Motor neuron (in vitro differentiated cells): Measurements from ENCODE around the gene PTPRT. TPM values are rescaled to one million over a fixed set of nuclear protein-coding genes. Genes with fewer than 3 reads are reported as not detected.
A peak's percentile ranks its signal among the peaks of the same experiment; 100 is the strongest.

Experiments used
- ATAC-seq, 8 experiments: fragments of 200-7000 bp; cut with Tn5 transposase; replicated peaks in 6 of 8; 2 replicates each; pipeline ENCODE4 v1.8.0; 2021; ENCODE audit warnings: mild to moderate bottlenecking in 8 of 8, moderate library complexity in 8 of 8
- H3K27ac ChIP-seq, 2 donors: fragments of 250-450 bp; sonication (Bioruptor Pico); 2 replicates each; pipeline ENCODE4 v1.9.0; 2021; ENCODE audit warnings: antibody characterized with exemption in 2 of 2, mild to moderate bottlenecking in 2 of 2, moderate library complexity in 1 of 2
- H3K4me1 ChIP-seq, 2 donors: fragments of 250-450 bp; sonication (Bioruptor Pico); replicated peaks in 1 of 2; 2 replicates each; pipeline ENCODE4 v1.6.1; 2021; ENCODE audit warnings: antibody characterized with exemption in 2 of 2, mild to moderate bottlenecking in 2 of 2, moderate library complexity in 1 of 2
- H3K4me3 ChIP-seq, 5 donors: fragments of 250-450 bp; sonication (Bioruptor Pico); 2 replicates each; pipeline ENCODE4 v1.9.0; 2021; ENCODE audit warnings: antibody characterized with exemption in 5 of 5, mild to moderate bottlenecking in 5 of 5, moderate library complexity in 4 of 5
- WGBS, 10 experiments: fragments of 450-650 bp; shearing (Covaris generic); methylation state at CpG; one replicate each; pipeline ENCODE4 v1.0.0; 2022; 5-methylcytosine and 5-hydroxymethylcytosine counted together
- in situ Hi-C, 9 experiments: fragments of 400-800 bp; cut with MboI; loops; one replicate each; pipeline ENCODE4 v1.15.0; 2021; ENCODE audit warnings: low sequenced_read_pairs in 9 of 9, low pct_unique_long_range_greater_than_20kb in 2 of 9; ENCODE audit not compliant: unreplicated experiment in 9 of 9
- total RNA-seq, 8 experiments: library from RNA; unstranded; fragments of 300-600 nt; gene quantifications; 2 replicates each; pipeline versions ENCODE4 v1.2.3 to v1.2.4, GENCODE V29; 2022

Gene PTPRT
- total RNA-seq, 8 experiments from 2014 or later = 0.05 to 1.0 (median 0.32) TPM; not detected in 1

DNA sequence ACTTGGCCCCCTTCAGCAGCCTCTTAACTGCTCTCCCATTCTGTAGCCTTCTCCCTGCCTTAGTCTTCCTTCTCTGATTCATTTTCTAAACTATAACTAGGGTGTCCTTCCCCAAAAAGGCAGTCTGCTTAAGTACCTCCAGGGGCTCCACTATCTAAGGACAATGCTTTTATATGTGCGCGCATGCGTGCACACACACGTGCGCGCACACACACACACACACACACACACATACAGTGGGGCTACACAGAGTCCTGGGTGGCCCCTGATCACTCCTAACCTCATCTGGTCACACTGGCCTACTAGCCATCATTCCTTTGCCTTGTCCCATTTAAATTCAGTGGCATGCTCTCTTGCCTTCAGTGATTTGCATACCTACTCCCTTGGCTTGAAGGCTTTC, 917.2 kb downstream of the PTPRT start:
- in situ Hi-C loops = no loop called here
- Histone ChIP-seq H3K4me3 (no peak overlapping the region), H3K27ac (no peak overlapping the region), H3K4me1 (no peaks in the 10 kb centered on the region)
- no peak for ATAC-seq
- WGBS, 10 experiments = 34 to 90% (median 87%) methylated on average over 3 to 6 of the region's 6 CpGs; no CpG with 5 or more reads in 5 of the 10 experiments

DNA sequence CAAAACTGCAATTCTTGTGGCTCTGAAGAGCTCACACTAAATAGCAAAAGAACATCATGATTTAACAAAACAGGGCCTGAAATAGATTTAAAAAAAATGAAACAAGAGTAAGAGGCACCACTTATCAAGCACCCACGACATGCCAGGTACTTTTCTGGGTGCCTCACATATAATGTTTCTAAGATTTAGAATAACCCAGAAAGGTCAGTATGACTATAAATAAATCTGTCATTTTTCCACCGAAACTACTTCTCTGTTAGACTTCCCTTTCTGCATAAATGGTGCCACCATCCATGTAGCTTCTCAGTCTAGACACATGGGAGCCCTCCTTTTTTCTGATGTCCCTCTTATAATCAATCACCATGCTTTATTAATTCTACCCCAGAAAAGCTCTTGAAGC, 919.2 kb downstream of the PTPRT start:
- in situ Hi-C loops = no loop called here
- H3K4me1 ChIP-seq = no peaks in the 10 kb centered on the region
- ATAC-seq = no peak
- no peak overlapping the region for H3K4me3 ChIP-seq
- no peak overlapping the region for H3K27ac ChIP-seq
- WGBS, 10 experiments = 0 to 71% (median 35%) methylated on average over 1 to 2 of the region's 2 CpGs; no CpG with 5 or more reads in 1 of the 10 experiments

DNA sequence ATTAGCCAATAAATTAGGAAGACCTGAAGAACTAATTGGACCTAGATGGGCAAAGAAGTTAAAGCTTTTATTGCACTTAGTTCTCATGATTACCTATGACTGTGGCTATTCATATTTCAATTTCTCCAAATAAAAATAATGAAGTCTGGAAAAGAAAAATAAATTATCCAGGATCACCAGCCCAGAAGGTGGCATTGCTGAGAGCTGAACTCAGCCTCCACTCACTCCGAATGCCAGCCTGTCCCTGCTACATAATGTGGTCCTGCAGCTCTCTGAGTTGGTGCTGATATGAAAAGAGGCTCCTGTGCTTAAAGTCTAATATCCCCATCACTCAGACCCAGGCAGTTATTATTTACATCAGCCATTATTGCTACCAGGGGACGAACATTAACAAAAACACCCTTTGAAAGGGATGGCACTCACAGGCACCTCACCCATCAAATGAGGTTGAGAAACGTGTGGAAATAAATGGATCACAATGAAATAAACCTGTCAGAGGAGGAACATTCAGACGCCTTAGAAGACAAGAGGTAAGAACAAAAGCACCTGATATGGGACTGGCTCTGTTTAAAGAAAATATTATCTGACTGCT, 921.8 kb downstream of the PTPRT start:
- no peaks in the 10 kb centered on the region for H3K4me1 ChIP-seq
- H3K4me3 ChIP-seq = no peak overlapping the region
- 7 to 83% (median 28%) methylated on average over 1 to 4 of the region's 4 CpGs; no CpG with 5 or more reads in 2 of the 10 experiments for WGBS, 10 experiments
- H3K27ac ChIP-seq = no peak overlapping the region
- in situ Hi-C loops = no loop called here
- no peak for ATAC-seq

GRCh38 chr20:42261766-42262270, 927.9 kb downstream of the PTPRT start:
- Histone ChIP-seq H3K4me1 (peaks cover 7 to 14% of the 10 kb centered on the region in 2 donors), H3K4me3 (no peak overlapping the region), H3K27ac (no peak overlapping the region)
- no peak for ATAC-seq
- in situ Hi-C loops = no loop called here
- 23 to 67% (median 37%) methylated on average over 3 to 6 of the region's 6 CpGs; no CpG with 5 or more reads in 3 of the 10 experiments for WGBS, 10 experiments

DNA sequence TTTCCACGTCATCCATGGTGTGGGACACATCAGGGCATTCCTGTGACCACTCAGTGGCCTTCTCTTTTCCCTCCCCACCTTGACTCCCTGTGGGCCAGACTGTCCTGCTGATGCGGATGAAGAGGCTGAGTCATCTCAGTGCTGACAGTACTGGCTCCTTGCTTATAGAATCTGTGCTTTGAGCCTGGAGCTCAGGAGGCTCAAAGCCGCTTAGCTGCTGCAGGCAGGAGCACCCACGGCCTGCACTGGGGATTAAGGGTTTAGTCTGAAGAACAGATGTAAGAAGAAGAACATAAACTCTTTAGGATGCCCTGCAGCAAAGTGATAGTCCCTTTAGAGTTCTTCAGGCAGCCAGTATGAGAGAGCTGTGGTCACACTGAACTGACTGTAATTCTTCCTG, 929.5 kb downstream of the PTPRT start:
- WGBS, 10 experiments = 0 to 100% (median 30%) methylated on average over 1 to 2 of the region's 4 CpGs; no CpG with 5 or more reads in 5 of the 10 experiments
- Histone ChIP-seq H3K27ac (no peak overlapping the region), H3K4me1 (peaks cover 7 to 14% of the 10 kb centered on the region in 2 donors), H3K4me3 (no peak overlapping the region)
- peak in 4 of 8 experiments; percentile 52 to 72 (median 68) for ATAC-seq
- in situ Hi-C loops = no loop called here

GRCh38 chr20:42259389-42259788, 930.3 kb downstream of the PTPRT start:
- Histone ChIP-seq H3K27ac (no peak overlapping the region), H3K4me3 (no peak overlapping the region), H3K4me1 (peaks cover 7 to 14% of the 10 kb centered on the region in 2 donors)
- ATAC-seq = no peak
- in situ Hi-C loops = no loop called here
- WGBS, 10 experiments = 17 to 83% (median 67%) methylated on average over 1 to 4 of the region's 4 CpGs; no CpG with 5 or more reads in 2 of the 10 experiments

DNA sequence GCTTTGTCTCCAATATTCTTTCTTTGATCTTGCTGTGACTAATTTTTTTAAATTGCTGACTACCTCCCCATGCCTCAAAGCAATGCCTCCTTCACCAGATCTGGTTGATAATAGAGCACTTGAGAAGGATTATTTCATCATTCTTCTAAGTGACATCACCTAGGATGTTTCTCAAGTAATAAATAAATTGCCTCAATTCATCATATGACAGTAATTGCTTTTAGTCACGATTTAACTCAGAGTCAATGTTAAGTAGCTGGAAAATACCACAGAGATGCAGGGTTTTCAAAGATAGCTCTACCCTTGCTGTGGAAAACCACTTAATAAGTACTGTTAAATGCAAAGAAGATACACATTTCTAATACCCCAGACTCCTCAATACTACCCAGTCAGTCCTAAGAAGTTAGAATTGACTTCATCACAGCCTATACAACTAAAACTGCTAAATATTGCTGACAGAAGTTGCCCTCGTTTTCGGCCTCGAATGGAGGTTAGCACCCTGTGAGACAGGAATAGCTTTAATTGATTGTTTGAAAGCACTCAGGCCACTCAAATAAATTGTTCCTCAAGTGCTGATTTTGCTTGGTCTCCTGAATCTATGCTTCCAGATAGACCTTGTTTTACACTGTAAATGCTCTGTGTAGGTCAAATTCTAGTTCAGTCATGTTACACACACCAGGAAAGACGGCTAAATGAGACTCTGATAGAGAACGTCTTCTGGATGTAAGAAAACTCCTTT, 931.0 kb downstream of the PTPRT start:
- Histone ChIP-seq H3K4me3 (no peak overlapping the region), H3K27ac (no peak overlapping the region), H3K4me1 (peaks cover 7 to 14% of the 10 kb centered on the region in 2 donors)
- 4 to 80% (median 36%) methylated on average over 1 to 6 of the region's 6 CpGs for WGBS, 10 experiments
- in situ Hi-C loops = no loop called here
- peak in 5 of 8 experiments; percentile 17 to 87 (median 79) for ATAC-seq

DNA sequence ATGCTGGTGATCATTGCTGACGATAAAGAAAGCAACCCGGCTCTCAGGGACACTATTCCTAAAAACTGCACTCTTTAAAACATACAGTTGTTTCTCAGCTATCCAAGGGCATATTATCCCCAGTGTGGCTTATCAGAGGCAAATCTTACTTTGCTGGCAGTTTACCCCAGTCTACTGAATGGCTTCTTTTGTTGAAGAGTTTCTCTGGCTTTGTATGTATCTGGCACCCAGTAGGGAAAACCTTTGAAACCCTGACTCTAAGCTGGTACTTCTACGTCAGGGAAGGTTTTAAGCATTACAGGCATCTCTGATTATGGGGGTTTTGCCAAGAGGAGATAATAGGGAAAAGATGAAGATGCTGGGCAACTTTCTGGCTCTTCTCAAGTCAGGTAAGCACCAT, 933.9 kb downstream of the PTPRT start:
- ATAC-seq = no peak
- H3K27ac ChIP-seq = no peak overlapping the region
- peaks cover 7 to 14% of the 10 kb centered on the region in 2 donors for H3K4me1 ChIP-seq
- no peak overlapping the region for H3K4me3 ChIP-seq
- in situ Hi-C loops = no loop called here
- WGBS, 10 experiments = 0 to 100% (median 61%) methylated on average over 1 to 3 of the region's 3 CpGs; no CpG with 5 or more reads in 2 of the 10 experiments

- no peak for ATAC-seq
- Histone ChIP-seq H3K4me1 (peaks cover 7 to 12% of the 10 kb centered on the region in 2 donors), H3K4me3 (no peak overlapping the region), H3K27ac (no peak overlapping the region)
- in situ Hi-C loops = no loop called here
- WGBS, 10 experiments = 33 to 100% (median 90%) methylated on average over 1 to 2 of the region's 2 CpGs; no CpG with 5 or more reads in 3 of the 10 experiments
Observed at GRCh38 chr20:42254673-42255072, 935.0 kb downstream of the PTPRT start.

DNA sequence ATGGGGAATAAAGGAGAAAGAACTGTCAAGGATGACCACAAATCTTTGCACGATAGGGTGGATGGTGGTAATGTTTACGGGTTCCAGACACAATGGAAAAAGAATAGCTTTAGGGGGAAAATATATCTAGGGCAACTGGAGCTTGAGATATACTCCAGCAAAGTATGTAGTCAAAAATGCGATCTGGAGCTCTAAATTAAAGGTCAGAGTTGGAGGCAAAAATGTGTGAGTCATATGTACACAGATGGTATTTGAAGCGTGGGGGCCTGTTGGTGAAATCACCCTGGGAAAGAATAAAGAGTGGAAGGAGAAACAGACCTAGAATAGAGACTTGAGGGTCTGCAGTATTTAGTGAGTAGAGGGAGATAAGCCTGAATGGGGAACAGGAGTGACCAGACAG, 937.6 kb downstream of the PTPRT start:
- ATAC-seq = no peak
- Histone ChIP-seq H3K4me1 (no peaks in the 10 kb centered on the region), H3K4me3 (no peak overlapping the region), H3K27ac (no peak overlapping the region)
- in situ Hi-C loops = no loop called here
- 0 to 72% (median 40%) methylated on average over 3 to 4 of the region's 4 CpGs for WGBS, 10 experiments

DNA sequence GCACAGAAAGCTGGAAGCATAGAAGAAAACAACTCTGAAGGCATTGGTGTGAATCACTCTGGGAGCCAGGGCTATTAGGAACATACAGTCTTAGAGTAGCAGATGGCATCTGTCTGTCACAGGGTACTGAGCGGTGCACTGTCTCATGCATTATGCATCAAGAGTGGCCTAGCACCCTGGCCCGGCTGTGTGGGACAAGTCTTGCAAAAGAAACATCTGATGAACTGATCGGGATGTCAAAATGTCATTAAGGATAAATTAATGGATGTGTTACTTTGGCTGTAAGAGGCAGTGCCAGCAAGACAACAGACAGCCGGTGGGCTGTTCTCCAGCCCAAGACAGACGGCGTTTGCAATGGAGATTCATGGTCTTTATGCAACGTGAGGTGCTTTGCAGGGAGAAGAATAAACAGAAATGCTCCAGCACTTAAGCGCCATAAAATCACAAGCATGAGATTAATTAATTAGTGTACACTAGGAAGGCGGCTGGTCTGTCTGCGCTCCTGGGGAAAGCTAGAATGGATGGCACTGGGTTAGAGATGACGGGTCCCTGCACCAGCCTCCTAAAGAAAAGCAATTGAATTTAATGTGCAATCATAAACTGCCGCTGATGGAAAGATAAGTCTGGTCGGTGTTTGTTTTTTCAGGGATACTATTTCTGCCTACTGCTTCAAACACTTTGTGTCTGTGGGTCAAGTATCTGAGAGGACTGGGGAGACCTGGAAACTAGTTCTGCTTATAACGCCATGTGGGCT, 970.9 kb downstream of the PTPRT start:
- in situ Hi-C loops = no loop called here
- Histone ChIP-seq H3K27ac (no peak overlapping the region), H3K4me3 (no peak overlapping the region), H3K4me1 (no peaks in the 10 kb centered on the region)
- peak in 4 of 8 experiments; percentile 24 to 92 (median 90) for ATAC-seq
- 16 to 80% (median 55%) methylated on average over 2 to 11 of the region's 14 CpGs; no CpG with 5 or more reads in 1 of the 10 experiments for WGBS, 10 experiments

DNA sequence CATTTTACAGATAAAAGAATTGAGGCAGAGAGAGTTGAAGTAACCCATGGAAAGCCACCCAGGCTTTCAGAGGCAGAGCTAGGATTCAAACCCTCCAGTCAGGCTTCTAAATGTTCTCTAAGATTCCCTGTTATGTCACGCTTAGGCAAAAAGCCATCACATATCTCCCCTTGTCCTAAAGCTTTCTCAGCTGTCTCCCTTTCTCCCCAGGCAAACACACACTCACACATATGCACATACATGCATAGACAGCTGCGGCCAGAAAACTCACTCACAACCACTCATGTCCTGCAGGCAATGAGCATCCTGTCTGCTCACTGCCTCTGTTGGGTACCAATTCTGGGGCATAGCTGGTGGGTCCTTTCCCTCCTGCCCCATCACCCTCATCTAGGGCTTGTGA, 975.6 kb downstream of the PTPRT start:
- Histone ChIP-seq H3K4me1 (no peaks in the 10 kb centered on the region), H3K4me3 (no peak overlapping the region), H3K27ac (no peak overlapping the region)
- in situ Hi-C loops = no loop called here
- 0 to 80% (median 40%) methylated on average over 1 of the region's 2 CpGs; no CpG with 5 or more reads in 3 of the 10 experiments for WGBS, 10 experiments
- ATAC-seq = peak in 3 of 8 experiments; percentile 49 to 82 (median 79)

GRCh38 chr20:42212391-42212790, 977.3 kb downstream of the PTPRT start:
- WGBS, 10 experiments = 0 to 100% (median 39%) methylated on average over 1 to 3 of the region's 3 CpGs; no CpG with 5 or more reads in 1 of the 10 experiments
- Histone ChIP-seq H3K4me1 (no peaks in the 10 kb centered on the region), H3K4me3 (no peak overlapping the region), H3K27ac (no peak overlapping the region)
- ATAC-seq = no peak
- in situ Hi-C loops = no loop called here
